Hypothalamus (tissue), 51 donors: Measurements from ENCODE around the gene CHMP4B.

ENCODE experiments used
- DNase-seq, 51 donors: peaks; one replicate each; lab custom pipeline; 2025; lab: John Stamatoyannopoulos, UW

The CHMP4B gene

GRCh38 chr20:33816191-33816590, 5.0 kb downstream of the CHMP4B start:
- DNase-seq: no peak

- no peak for DNase-seq
Observed at GRCh38 chr20:33817411-33817810, 6.3 kb downstream of the CHMP4B start.

- no peak for DNase-seq
Observed at GRCh38 chr20:33819456-33819855, 8.3 kb downstream of the CHMP4B start.

GRCh38 chr20:33820362-33820761, 9.2 kb downstream of the CHMP4B start:
- no peak for DNase-seq

GRCh38 chr20:33821270-33821836, 10.2 kb downstream of the CHMP4B start:
- DNase-seq: no peak

- DNase-seq: no peak
Observed at GRCh38 chr20:33822423-33822822, 11.3 kb downstream of the CHMP4B start.

GRCh38 chr20:33822991-33823390, 11.8 kb downstream of the CHMP4B start:
- no peak for DNase-seq

- no peak for DNase-seq
Observed at GRCh38 chr20:33824852-33825251, 13.7 kb downstream of the CHMP4B start.

GRCh38 chr20:33825340-33826269, 14.5 kb downstream of the CHMP4B start:
- DNase-seq: no peak

GRCh38 chr20:33826270-33826897, 15.2 kb downstream of the CHMP4B start:
- no peak for DNase-seq

- DNase-seq: no peak
Observed at GRCh38 chr20:33827109-33827508, 16.0 kb downstream of the CHMP4B start.

- no peak for DNase-seq
Observed at GRCh38 chr20:33827634-33828325, 16.6 kb downstream of the CHMP4B start.

- no peak for DNase-seq
Observed at GRCh38 chr20:33828326-33828844, 17.2 kb downstream of the CHMP4B start.

GRCh38 chr20:33828967-33829560, 17.9 kb downstream of the CHMP4B start:
- no peak for DNase-seq

GRCh38 chr20:33829636-33830035, 18.5 kb downstream of the CHMP4B start:
- DNase-seq: no peak

- no peak for DNase-seq
Observed at GRCh38 chr20:33830371-33830770, 19.2 kb downstream of the CHMP4B start.

- peak in 32 of 51 donors; percentile 12 to 74 (median 44) for DNase-seq
Observed at GRCh38 chr20:33832103-33832804, 21.1 kb downstream of the CHMP4B start.

- DNase-seq: peak in 1 of 51 donors; percentile 17
Observed at GRCh38 chr20:33833333-33833732, 22.2 kb downstream of the CHMP4B start.

GRCh38 chr20:33835615-33836172, 24.5 kb downstream of the CHMP4B start:
- no peak for DNase-seq
